PC-3 (cell line): Measurements from ENCODE around the gene CKS1B. TPM values are rescaled to one million over a fixed set of nuclear protein-coding genes. Genes with fewer than 3 reads are reported as not detected.

Experiments
- ATAC-seq: fragments of 200-7000 bp; cut with Tn5 transposase; 2 replicates; pipeline ENCODE4 v1.9.1; 2020; ENCODE audit warnings: mild to moderate bottlenecking, moderate library complexity
- BruUV-seq: library from RNA; stranded (reverse); fragments of 400-500 nt; replicated peaks from 2 replicates; lab custom pipeline; 2021; lab: Mats Ljungman, UMichigan
- CTCF ChIA-PET: fragments of 300-600 bp; sonication (Branson Sonifier 250); formaldehyde crosslinking; loops from one replicate; lab custom pipeline; 2022; ENCODE audit warnings: antibody characterized with exemption; lab: Charles Lee
- POLR2A ChIA-PET: fragments of 300-600 bp; sonication (Branson Sonifier 250); formaldehyde crosslinking; loops from one replicate; lab custom pipeline; 2022; ENCODE audit warnings: antibody characterized with exemption; ENCODE audit not compliant: unreplicated experiment; lab: Charles Lee
- DNase-seq: peaks from one replicate; pipeline ENCODE4 v3.0.0-alpha.2; 2015
- H2AFZ ChIP-seq: fragments of 300-600 bp; sonication (generic); 2 replicates; pipeline ENCODE4 v1.6.0; 2016; ENCODE audit warnings: antibody characterized with exemption, low read length
- H3F3A ChIP-seq: fragments of 300-600 bp; sonication (generic); one replicate; pipeline ENCODE4 v1.6.0; 2017; ENCODE audit warnings: antibody characterized with exemption, low read length, control low read depth, mild to moderate bottlenecking; ENCODE audit not compliant: unreplicated experiment
- H3K27ac ChIP-seq: fragments of 300-600 bp; sonication (generic); 2 replicates; pipeline ENCODE4 v1.5.1; 2016; ENCODE audit warnings: mild to moderate bottlenecking, low read length
- H3K27me3 ChIP-seq: fragments of 300-600 bp; sonication (generic); 2 replicates; pipeline ENCODE4 v1.6.1; 2016; ENCODE audit warnings: low read length, mixed read lengths
- H3K36me3 ChIP-seq: fragments of 300-600 bp; sonication (generic); 2 replicates; pipeline ENCODE4 v1.6.1; 2016; ENCODE audit warnings: low read depth, mixed run types, low read length, mixed read lengths
- H3K4me1 ChIP-seq: fragments of 300-600 bp; sonication (generic); 2 replicates; pipeline ENCODE4 v1.5.1; 2016; ENCODE audit warnings: low read length; ENCODE audit not compliant: insufficient read depth
- H3K4me2 ChIP-seq: fragments of 300-600 bp; sonication (generic); 2 replicates; pipeline ENCODE4 v1.6.0; 2016; ENCODE audit warnings: low read length
- H3K4me3 ChIP-seq: fragments of 300-600 bp; sonication (generic); 2 replicates; pipeline ENCODE4 v1.5.1; 2016; ENCODE audit warnings: mild to moderate bottlenecking, low read length, mixed read lengths
- H3K79me2 ChIP-seq: fragments of 300-600 bp; sonication (generic); 2 replicates; pipeline ENCODE4 v1.6.1; 2017; ENCODE audit warnings: low read length, mixed read lengths
- H3K9ac ChIP-seq: fragments of 300-600 bp; sonication (generic); 2 replicates; pipeline ENCODE4 v1.6.0; 2016; ENCODE audit warnings: mild to moderate bottlenecking, low read length
- H3K9me2 ChIP-seq: fragments of 300-600 bp; sonication (generic); replicated peaks from 2 replicates; pipeline ENCODE4 v1.6.1; 2016; ENCODE audit warnings: mixed run types, low read length, mixed read lengths
- H3K9me3 ChIP-seq: fragments of 300-600 bp; sonication (generic); 2 replicates; pipeline ENCODE4 v1.6.1; 2016; ENCODE audit warnings: low read length, mixed read lengths
- H4K20me1 ChIP-seq: fragments of 300-600 bp; sonication (generic); 2 replicates; pipeline ENCODE4 v1.6.1; 2016; ENCODE audit warnings: low read length, mixed read lengths
- CTCF ChIP-seq: fragments of 300-600 bp; sonication (generic); conservative IDR thresholded peaks from 2 replicates; pipeline ENCODE4 v1.5.1; 2017; ENCODE audit warnings: antibody characterized with exemption, low read depth, mild to moderate bottlenecking, low read length
- EZH2 ChIP-seq: fragments of 300-600 bp; sonication (generic); IDR thresholded peaks from one replicate; pipeline ENCODE4 v1.6.1; 2017; ENCODE audit warnings: antibody characterized with exemption, mild to moderate bottlenecking, low read length; ENCODE audit not compliant: unreplicated experiment
- EZH2phosphoT487 ChIP-seq: fragments of 300-600 bp; sonication (generic); IDR thresholded peaks from 2 replicates; pipeline ENCODE4 v1.6.1; 2018; ENCODE audit warnings: mild to moderate bottlenecking, antibody characterized with exemption, low read length, borderline replicate concordance
- intact Hi-C: fragments of 100-400 bp; cut with micrococcal nuclease; formaldehyde crosslinking; loops from 2 replicates; pipeline ENCODE4 v1.9.0; 2023
- total RNA-seq: library from RNA; depleted of rRNA; stranded (reverse); fragments of >200 nt; gene quantifications from 2 replicates; pipeline ENCODE4 v1.2.3, GENCODE V29; 2014

The CKS1B gene
- total RNA-seq, 1 experiment from 2014 or later = 390 TPM

GRCh38 chr1:154935749-154936554 lies 38.5 kb upstream of the CKS1B start:
- Histone ChIP-seq H3K27ac (peak overlapping the region; percentile 93), H3F3A (peaks cover 7% of the 10 kb centered on the region), H3K9me2 (no peaks in the 10 kb centered on the region), H3K4me3 (peak overlapping the region; percentile 67), H3K9ac (peak overlapping the region; percentile 91), H2AFZ (peak overlapping the region; percentile 85), H3K9me3 (no peaks in the 10 kb centered on the region), H3K36me3 (no peaks in the 10 kb centered on the region), H3K4me1 (peaks cover 49% of the 10 kb centered on the region), H3K27me3 (no peaks in the 10 kb centered on the region), H3K79me2 (peaks cover 15% of the 10 kb centered on the region), H4K20me1 (no peaks in the 10 kb centered on the region), H3K4me2 (peak overlapping the region; percentile 83)
- DNase-seq (no peak), ATAC-seq (no peak)
- ChIA-PET CTCF (interaction anchor here (1.0 to 1.1 kb wide), 2 partner anchors 82 to 149 kb away, joined by 3 to 8 read pairs; no protein-coding TSS in a partner anchor), POLR2A (interaction anchor here (0.5 to 0.6 kb wide), 4 partner anchors 27 to 758 kb away, joined by 3 to 14 read pairs (median 4); partner anchors contain the start of gene UBE2Q1)
- BruUV-seq = TSS peak; percentile 72
- TF ChIP-seq CTCF (no peak), EZH2phosphoT487 (no peak), EZH2 (no peak)
- intact Hi-C loops = loop anchor here (2.0 to 5.0 kb wide), 4 partner anchors 29 to 377 kb away; partner anchors contain the start of genes ADAR and UBE2Q1

- Histone ChIP-seq H3K9ac (peak within 1 kb of the TSS; percentile 91), H3K36me3 (no peaks in the 10 kb centered on the region), H3K4me3 (peak within 1 kb of the TSS; percentile 67), H3K9me3 (no peaks in the 10 kb centered on the region), H3K4me2 (peak within 1 kb of the TSS; percentile 83), H3K4me1 (peaks cover 45% of the 10 kb centered on the region), H3K79me2 (peaks cover 15% of the 10 kb centered on the region), H3F3A (peaks cover 7% of the 10 kb centered on the region), H3K9me2 (no peaks in the 10 kb centered on the region), H4K20me1 (no peaks in the 10 kb centered on the region), H3K27ac (peak within 1 kb of the TSS; percentile 93), H3K27me3 (no peaks in the 10 kb centered on the region), H2AFZ (peak within 1 kb of the TSS; percentile 85)
- TF ChIP-seq CTCF (peak; percentile 53), EZH2phosphoT487 (no peak), EZH2 (no peak)
- DNase-seq = peak; percentile 94
- POLR2A ChIA-PET = interaction anchor here (0.5 to 0.6 kb wide), 3 partner anchors 28 to 758 kb away, joined by 3 to 9 read pairs (median 4); no protein-coding TSS in a partner anchor
- intact Hi-C loops = loop anchor here (1.0 to 5.0 kb wide), 5 partner anchors 30 to 378 kb away; partner anchors contain the start of genes ADAR, CKS1B and UBE2Q1
- peak; percentile 72 for ATAC-seq
- BruUV-seq = no TSS peak
- CTCF ChIA-PET = interaction anchor here (1.0 to 1.1 kb wide), 2 partner anchors 81 to 148 kb away, joined by 3 to 8 read pairs; no protein-coding TSS in a partner anchor
Measured at GRCh38 chr1:154936555-154937084, 37.9 kb upstream of the CKS1B start, which contains the start of gene PMVK. TSS of gene PMVK (minus strand) at chr1:154936719. CDS start at chr1:154936685, 34 bp downstream.
